SH-SY5Y (cell line): ENCODE measurements around the gene ARHGAP26.

Experiments
- GATA2 ChIP-seq: IDR thresholded peaks from 2 replicates; pipeline ENCODE4 v1.6.1; 2011; ENCODE audit warnings: mild to moderate bottlenecking, low read depth, low read length
- GATA3 ChIP-seq: IDR thresholded peaks from 2 replicates; pipeline ENCODE4 v1.6.1; 2011; ENCODE audit warnings: low read depth, mild to moderate bottlenecking, low read length, moderate library complexity

GRCh38 chr5:143148771-143149170, 378.6 kb downstream of the ARHGAP26 start:
- TF ChIP-seq GATA2, result no peak
- no peak for TF ChIP-seq GATA3
